NCI-H2029 treated with DMSO at 0.1 percent for 48 hours (cell line): ENCODE data around the gene NDUFB2.
"Not testable (repeated sequence)": the region's sequence is repeated elsewhere in the genome, so short reads cannot be mapped to it uniquely, and the experiment has no call there.

Source experiments
- DNase-seq: peaks from one replicate; lab custom pipeline; 2025; lab: John Stamatoyannopoulos, UW

Gene NDUFB2

GRCh38 chr7:140672382-140673062, 24.0 kb upstream of the NDUFB2 start, which contains the start of gene ADCK2:
Gene ADCK2 (plus strand): TSS chr7:140672945. CDS start chr7:140673331, 386 bp downstream.
- peak; percentile 9 for DNase-seq

- DNase-seq = peak; percentile 28
Measured at GRCh38 chr7:140673063-140673773, 23.3 kb upstream of the NDUFB2 start.

- DNase-seq = no peak
Measured at GRCh38 chr7:140673774-140674155, 22.7 kb upstream of the NDUFB2 start.

- DNase-seq = peak; percentile 76
Measured at GRCh38 chr7:140674356-140674800, 22.1 kb upstream of the NDUFB2 start.

GRCh38 chr7:140674899-140675701, 21.4 kb upstream of the NDUFB2 start:
- no peak for DNase-seq

- DNase-seq = no peak
Measured at GRCh38 chr7:140675726-140676125, 20.8 kb upstream of the NDUFB2 start.

- DNase-seq = no peak
Measured at GRCh38 chr7:140676306-140676705, 20.2 kb upstream of the NDUFB2 start.

- not testable (repeated sequence) for DNase-seq
Measured at GRCh38 chr7:140676956-140677355, 19.6 kb upstream of the NDUFB2 start.

GRCh38 chr7:140677496-140677895, 19.0 kb upstream of the NDUFB2 start:
- no peak for DNase-seq

GRCh38 chr7:140678081-140678815, 18.3 kb upstream of the NDUFB2 start:
- DNase-seq = no peak

GRCh38 chr7:140678816-140679130, 17.7 kb upstream of the NDUFB2 start:
- no peak for DNase-seq

- no peak for DNase-seq
Measured at GRCh38 chr7:140679186-140679585, 17.3 kb upstream of the NDUFB2 start.

- no peak for DNase-seq
Measured at GRCh38 chr7:140680886-140681285, 15.6 kb upstream of the NDUFB2 start.

- DNase-seq = no peak
Measured at GRCh38 chr7:140681766-140682165, 14.7 kb upstream of the NDUFB2 start.

GRCh38 chr7:140683657-140684056, 12.9 kb upstream of the NDUFB2 start:
- no peak for DNase-seq

GRCh38 chr7:140684066-140684950, 12.2 kb upstream of the NDUFB2 start:
- no peak for DNase-seq

GRCh38 chr7:140685407-140686087, 11.0 kb upstream of the NDUFB2 start:
- no peak for DNase-seq

GRCh38 chr7:140686921-140687320, 9.6 kb upstream of the NDUFB2 start:
- DNase-seq = no peak

GRCh38 chr7:140688341-140688740, 8.2 kb upstream of the NDUFB2 start:
- DNase-seq = no peak
